ENCODE results near the gene ZNF608.

- TF ChIP-seq CTCF (IDR thresholded peaks at IDR 0.05 in 2 of 3, conservative IDR thresholded peaks at IDR 0.05 in 1 of 3; ENCODE audit: insufficient read depth in 2 of 3, low read depth in 1 of 3, low read length in 3 of 3), result no peak
- TF ChIP-seq, protein P1, sequence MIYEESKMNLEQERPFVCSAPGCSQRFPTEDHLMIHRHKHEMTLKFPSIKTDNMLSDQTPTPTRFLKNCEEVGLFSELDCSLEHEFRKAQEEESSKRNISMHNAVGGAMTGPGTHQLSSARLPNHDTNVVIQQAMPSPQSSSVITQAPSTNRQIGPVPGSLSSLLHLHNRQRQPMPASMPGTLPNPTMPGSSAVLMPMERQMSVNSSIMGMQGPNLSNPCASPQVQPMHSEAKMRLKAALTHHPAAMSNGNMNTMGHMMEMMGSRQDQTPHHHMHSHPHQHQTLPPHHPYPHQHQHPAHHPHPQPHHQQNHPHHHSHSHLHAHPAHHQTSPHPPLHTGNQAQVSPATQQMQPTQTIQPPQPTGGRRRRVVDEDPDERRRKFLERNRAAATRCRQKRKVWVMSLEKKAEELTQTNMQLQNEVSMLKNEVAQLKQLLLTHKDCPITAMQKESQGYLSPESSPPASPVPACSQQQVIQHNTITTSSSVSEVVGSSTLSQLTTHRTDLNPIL (CRISPR knock-in tag; IDR thresholded peaks at IDR 0.05), result no peak
- TF ChIP-seq CREBBP (IDR thresholded peaks at IDR 0.05; ENCODE audit: low read depth, low read length), result no peak
- TF ChIP-seq DNMT1 (IDR thresholded peaks at IDR 0.05), result no peak
- TF ChIP-seq RBFOX2 (IDR thresholded peaks at IDR 0.05; ENCODE audit: low read depth, low read length), result no peak
Observed at GRCh38 chr5:124729720-124730359, 16.6 kb downstream of the ZNF608 start.
